Measurements from ENCODE around the gene ZNF423. TPM values are rescaled to one million over a fixed set of nuclear protein-coding genes. Genes with fewer than 3 reads are reported as not detected.

ZNF423 gene
- total RNA-seq, 1 experiment from 2014 or later, result 0.49 TPM

- BruUV-seq (replicated peaks), result no TSS peak
- DNase-seq (ENCODE audit: low read depth, low spot score), result no peak
- Histone ChIP-seq H3K9me3 (ENCODE audit: control insufficient read depth, insufficient read depth, low read depth, low read length) (no peaks in the 10 kb centered on the region), H3K4me1 (ENCODE audit: control insufficient read depth, insufficient read depth, low read length) (no peaks in the 10 kb centered on the region), H3K36me3 (ENCODE audit: control insufficient read depth, insufficient read depth, low read length) (no peaks in the 10 kb centered on the region), H3K4me3 (ENCODE audit: low read depth in 2 of 2, low read length in 2 of 2) (no peak overlapping the region), H3K27ac (ENCODE audit: low read length) (no peak overlapping the region), H3K27me3 (ENCODE audit: control insufficient read depth, insufficient read depth, low read length) (peaks cover 4% of the 10 kb centered on the region; the same call in 1 of the 2 replicates)
- POLR2A ChIA-PET, result no interaction called here
- no peak for ATAC-seq
- CTCF ChIA-PET, result no interaction called here
- intact Hi-C loops (cut with micrococcal nuclease; ENCODE audit: unreplicated experiment), result no loop called here
- TF ChIP-seq CTCF (IDR thresholded peaks at IDR 0.05), result no peak
- no peak for TF ChIP-seq SIN3A (IDR thresholded peaks at IDR 0.05; ENCODE audit: borderline replicate concordance, insufficient read depth, low read depth, low read length)
- no peak for TF ChIP-seq REST (IDR thresholded peaks at IDR 0.05; ENCODE audit: insufficient read depth in 1 of 2, low read depth in 2 of 2, low read length in 1 of 2)
- no peak for TF ChIP-seq TCF7L2 (IDR thresholded peaks at IDR 0.05; ENCODE audit: low read depth, low read length)
- TF ChIP-seq POLR2AphosphoS5 (IDR thresholded peaks at IDR 0.05; ENCODE audit: low read depth, low read length), result no peak
- in situ Hi-C loops (cut with HindIII; ENCODE audit: low pct_unique_long_range_greater_than_20kb, low sequenced_read_pairs), result no loop called here
These were observed 11.3 kb upstream of the ZNF423 start for GRCh38 chr16:49867234-49867633.

GRCh38 chr16:49866595-49867071 is 10.7 kb upstream of the ZNF423 start:
- intact Hi-C loops (cut with micrococcal nuclease; ENCODE audit: unreplicated experiment) (no loop called here), in situ Hi-C loops (cut with HindIII; ENCODE audit: low pct_unique_long_range_greater_than_20kb, low sequenced_read_pairs) (no loop called here)
- Histone ChIP-seq H3K4me1 (ENCODE audit: control insufficient read depth, insufficient read depth, low read length) (no peaks in the 10 kb centered on the region), H3K9me3 (ENCODE audit: control insufficient read depth, insufficient read depth, low read depth, low read length) (no peaks in the 10 kb centered on the region), H3K4me3 (ENCODE audit: low read depth in 2 of 2, low read length in 2 of 2) (no peak overlapping the region), H3K27ac (ENCODE audit: low read length) (no peak overlapping the region), H3K27me3 (ENCODE audit: control insufficient read depth, insufficient read depth, low read length) (peaks cover 4% of the 10 kb centered on the region; the same call in 1 of the 2 replicates), H3K36me3 (ENCODE audit: control insufficient read depth, insufficient read depth, low read length) (no peaks in the 10 kb centered on the region)
- CTCF ChIA-PET, result no interaction called here
- ATAC-seq, result no peak
- BruUV-seq (replicated peaks), result no TSS peak
- no peak for DNase-seq (ENCODE audit: low read depth, low spot score)
- POLR2A ChIA-PET, result no interaction called here
- TF ChIP-seq REST (IDR thresholded peaks at IDR 0.05; ENCODE audit: insufficient read depth in 1 of 2, low read depth in 2 of 2, low read length in 1 of 2) (no peak), TCF7L2 (IDR thresholded peaks at IDR 0.05; ENCODE audit: low read depth, low read length) (no peak), SIN3A (IDR thresholded peaks at IDR 0.05; ENCODE audit: borderline replicate concordance, insufficient read depth, low read depth, low read length) (no peak), CTCF (IDR thresholded peaks at IDR 0.05) (no peak)
